ENCODE data around the gene CT45A3.
"Not testable (repeated sequence)": the region's sequence is repeated elsewhere in the genome, so short reads cannot be mapped to it uniquely, and the experiment has no call there.

Gene CT45A3, protein sequence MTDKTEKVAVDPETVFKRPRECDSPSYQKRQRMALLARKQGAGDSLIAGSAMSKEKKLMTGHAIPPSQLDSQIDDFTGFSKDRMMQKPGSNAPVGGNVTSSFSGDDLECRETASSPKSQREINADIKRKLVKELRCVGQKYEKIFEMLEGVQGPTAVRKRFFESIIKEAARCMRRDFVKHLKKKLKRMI

DNA sequence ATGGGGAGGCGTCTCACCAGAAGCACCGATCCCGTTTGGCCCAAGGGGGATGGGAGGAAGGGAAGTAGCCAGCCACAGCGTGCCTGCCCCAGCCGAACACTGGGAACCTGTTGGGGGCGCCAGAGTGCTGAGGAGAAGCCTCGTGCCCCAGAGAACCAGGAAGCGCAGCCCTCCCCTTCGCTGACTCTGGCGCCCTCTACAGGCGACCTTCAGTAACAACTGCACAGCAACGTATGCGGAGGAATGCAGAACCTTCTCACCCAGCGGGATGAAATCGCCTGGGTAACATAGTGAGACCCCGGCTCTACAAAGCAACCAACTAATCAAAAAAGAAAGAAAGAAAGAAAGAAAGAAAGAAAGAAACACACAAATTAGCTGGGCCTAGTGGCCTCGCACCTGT is at the start of gene CT45A3:
TSS of gene CT45A3 (minus strand) at position 101 of the 400 bp plus-strand sequence. CDS start 3,747 bp downstream, outside the sequence.
- not testable (repeated sequence) for DNase-seq

GRCh38 chrX:135802687-135803086 is 34.7 kb upstream of the CT45A3 start, which contains the start of gene CT45A6:
Gene CT45A6, minus strand, starts transcription at chrX:135802787. Its CDS starts 3,794 bp downstream, at chrX:135798993.
- not testable (repeated sequence) for DNase-seq

DNA sequence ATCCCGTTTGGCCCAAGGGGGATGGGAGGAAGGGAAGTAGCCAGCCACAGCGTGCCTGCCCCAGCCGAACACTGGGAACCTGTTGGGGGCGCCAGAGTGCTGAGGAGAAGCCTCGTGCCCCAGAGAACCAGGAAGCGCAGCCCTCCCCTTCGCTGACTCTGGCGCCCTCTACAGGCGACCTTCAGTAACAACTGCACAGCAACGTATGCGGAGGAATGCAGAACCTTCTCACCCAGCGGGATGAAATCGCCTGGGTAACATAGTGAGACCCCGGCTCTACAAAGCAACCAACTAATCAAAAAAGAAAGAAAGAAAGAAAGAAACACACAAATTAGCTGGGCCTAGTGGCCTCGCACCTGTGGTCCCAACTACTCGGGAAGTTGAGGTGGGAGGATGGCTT is 17.4 kb upstream of the CT45A3 start, which contains the start of gene CT45A5:
TSS of gene CT45A5 (minus strand) at position 101 of the 400 bp plus-strand sequence. CDS start 3,774 bp downstream, outside the sequence.
- DNase-seq = not testable (repeated sequence)

DNA sequence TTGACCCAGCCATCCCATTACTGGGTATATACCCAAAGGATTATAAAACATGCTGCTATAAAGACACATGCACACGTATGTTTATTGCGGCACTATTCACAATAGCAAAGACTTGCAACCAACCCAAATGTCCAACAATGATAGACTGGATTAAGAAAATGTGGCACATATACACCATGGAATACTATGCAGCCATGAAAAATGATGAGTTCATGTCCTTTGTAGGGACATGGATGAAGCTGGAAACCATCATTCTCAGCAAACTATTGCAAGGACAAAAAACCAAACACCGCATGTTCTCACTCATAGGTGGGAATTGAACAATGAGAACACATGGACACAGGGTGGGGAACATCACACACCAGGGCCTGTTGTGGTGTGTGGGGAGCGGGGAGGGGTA is 23.3 kb downstream of the CT45A3 start:
- not testable (repeated sequence) for DNase-seq

DNA sequence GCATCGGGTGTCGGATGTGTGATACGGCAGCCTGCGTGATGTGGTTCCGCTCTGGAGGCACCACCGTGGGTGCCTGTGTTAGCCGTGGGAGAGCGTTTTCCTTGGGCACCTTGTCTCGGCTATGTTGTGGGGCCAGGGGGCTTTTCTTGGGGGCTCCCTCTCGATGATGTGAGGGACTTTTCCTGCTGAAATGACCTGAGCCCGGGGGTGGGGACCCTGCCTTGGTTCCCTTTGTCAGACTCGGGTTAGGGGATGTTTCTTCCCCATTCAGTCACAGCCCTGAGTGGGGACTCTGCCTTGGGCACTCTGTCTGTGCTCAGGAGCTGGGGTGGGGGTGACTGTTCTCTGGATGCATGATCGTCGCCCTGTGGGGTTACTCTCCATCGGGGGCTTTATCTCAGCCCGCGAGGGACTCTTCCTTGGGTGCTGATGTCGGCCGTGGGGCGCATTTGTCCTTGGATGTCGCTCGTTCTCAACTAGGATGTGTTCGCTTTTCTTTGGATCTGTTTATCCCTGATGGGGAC is 26.7 kb downstream of the CT45A3 start:
- no peak for DNase-seq

DNA sequence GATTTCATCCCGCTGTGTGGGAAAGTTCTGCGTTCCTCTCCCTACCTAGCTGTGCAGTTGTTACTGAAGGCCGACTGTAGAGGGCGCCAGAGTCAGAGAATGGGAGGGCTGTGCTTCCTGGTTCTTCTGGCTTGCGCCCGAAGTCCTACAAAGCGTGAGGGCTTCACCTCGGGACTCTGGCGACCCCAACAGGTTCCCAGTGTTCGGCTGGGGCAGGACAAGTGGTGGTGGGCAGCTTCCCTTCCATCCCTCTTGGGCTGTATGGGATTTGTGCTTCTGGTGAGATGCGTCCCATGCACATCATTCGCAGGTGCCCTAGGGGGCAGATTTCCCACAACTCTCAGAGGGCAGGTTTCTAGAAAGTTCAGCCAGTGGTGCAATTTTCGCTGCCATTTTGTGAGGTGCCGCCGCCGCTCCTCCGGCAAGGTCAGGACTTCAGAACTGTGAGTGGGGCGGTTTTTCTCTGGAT is 27.3 kb downstream of the CT45A3 start:
- no peak for DNase-seq

DNA sequence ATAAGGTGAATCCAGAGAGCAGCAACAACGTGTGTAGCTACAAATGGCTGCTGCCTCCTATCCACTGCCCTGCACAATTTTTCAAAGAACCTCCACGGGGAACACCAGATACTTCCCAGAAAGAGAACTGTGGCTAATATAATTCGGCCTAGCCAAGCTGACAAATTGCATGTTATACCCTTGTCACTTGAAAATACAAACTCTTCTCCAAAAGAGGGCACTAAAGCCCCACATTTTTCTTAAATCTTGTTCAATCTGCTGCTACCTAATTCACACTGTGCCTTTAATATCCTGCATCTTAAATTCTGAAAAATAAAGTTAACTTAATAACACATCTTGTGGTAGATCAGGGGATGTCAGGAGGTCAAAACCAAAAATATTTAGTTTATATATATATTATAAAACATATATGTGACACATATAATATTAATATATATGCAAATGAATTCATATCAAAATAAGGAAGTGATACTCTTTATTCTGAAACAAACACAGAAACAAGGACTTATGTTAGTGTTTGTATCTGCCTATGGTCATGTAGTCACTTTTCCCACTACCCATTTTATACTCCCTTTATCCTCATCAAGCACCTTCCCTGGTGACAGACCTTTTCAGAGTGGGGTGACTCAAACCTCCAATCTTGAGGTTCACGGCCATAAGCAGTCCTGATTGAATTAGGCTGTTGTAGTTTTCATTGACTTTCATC is 30.5 kb downstream of the CT45A3 start:
- DNase-seq = no peak

GRCh38 chrX:135734666-135735065 is 33.3 kb downstream of the CT45A3 start:
- not testable (repeated sequence) for DNase-seq

- DNase-seq = no peak
Measured at GRCh38 chrX:135713795-135714194, 54.2 kb downstream of the CT45A3 start.

DNA sequence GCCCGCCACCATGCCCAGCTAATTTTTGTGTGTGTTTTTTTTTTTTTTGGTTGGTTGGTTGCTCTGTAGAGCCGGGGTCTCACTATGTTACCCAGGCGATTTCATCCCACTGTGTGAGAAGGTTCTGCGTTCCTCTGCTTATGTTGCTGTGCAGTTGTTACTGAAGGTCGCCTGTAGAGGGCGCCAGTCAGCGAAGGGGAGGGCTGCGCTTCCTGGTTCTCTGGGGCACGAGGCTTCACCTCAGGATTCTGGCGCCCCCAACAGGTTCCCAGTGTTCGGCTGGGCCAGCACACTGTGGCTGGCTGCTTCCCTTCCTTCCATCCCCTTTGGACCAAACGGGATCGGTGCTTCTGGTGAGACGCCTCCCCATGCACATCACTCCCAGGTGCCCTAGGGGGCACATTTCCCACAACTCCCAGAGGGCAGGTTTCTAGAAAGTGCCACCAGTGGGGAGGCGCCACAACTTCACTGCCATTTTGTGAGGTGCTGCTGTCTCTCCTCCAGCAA is 54.8 kb downstream of the CT45A3 start, which contains the start of gene CT45A1:
TSS of gene CT45A1 (plus strand) at position 457 of the 507 bp plus-strand sequence. CDS start 5,302 bp downstream, outside the sequence.
- DNase-seq = not testable (repeated sequence)

All from GDM1 (cell line).